ENCODE data around the gene KBTBD13.

KBTBD13 gene

DNA sequence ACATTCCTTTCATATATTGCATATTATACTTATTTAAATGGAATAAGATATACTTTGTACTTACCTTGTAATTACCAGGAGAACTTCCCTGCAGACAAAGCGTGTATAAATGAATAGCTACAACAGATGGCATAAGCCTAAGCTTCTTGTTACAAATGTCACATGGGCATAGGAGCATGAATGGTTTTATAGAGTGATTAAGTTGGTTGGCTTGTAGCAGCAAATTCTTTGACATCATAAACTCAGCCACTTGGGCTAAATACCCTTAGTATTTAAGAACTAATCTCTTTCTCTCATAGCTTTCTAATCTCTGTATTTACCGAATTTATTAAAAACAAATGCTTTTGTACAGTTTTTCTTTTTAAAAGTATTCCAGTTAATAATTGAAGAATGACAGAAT, 38.5 kb downstream of the KBTBD13 start, which contains the start of gene UBAP1L:
Gene UBAP1L, minus strand, starts transcription at position 115 of the 400 bp plus-strand sequence. CDS start 8,985 bp downstream, outside the sequence.
- no peak for DNase-seq (ENCODE audit: low spot score)

GRCh38 chr15:65115542-65115941, 39.0 kb downstream of the KBTBD13 start:
- no peak for DNase-seq (ENCODE audit: low spot score)

Data from iPS-NIHi11 (cell line).